Measurements from ENCODE around the gene OASL.

OASL gene

DNA sequence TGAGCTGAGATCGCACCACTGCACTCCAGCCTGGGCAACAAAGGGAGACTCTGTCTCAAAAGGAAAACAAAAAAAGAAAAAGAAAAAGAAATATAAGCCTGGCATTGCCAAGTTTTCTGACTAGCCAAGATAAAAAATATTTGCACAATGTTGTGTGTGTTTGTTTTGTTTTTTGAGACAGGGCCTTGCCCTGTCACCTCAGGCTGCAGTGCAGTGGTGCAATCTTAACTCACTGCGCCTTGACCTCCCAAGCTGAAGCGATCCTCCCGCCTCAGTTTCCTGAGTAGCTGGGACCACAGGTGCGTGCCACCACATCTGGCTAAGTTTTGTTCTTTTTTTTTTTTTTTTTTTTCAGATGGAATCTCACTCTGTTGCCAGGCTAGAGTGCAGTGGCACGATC, 17.3 kb downstream of the OASL start:
- no peak overlapping the region for H3K4me3 ChIP-seq (ENCODE audit: low read depth, low read length)
- TF ChIP-seq CTCF (conservative IDR thresholded peaks at IDR 0.05; ENCODE audit: low read depth, low read length): no peak
- DNase-seq (ENCODE audit: low read depth): no peak

DNA sequence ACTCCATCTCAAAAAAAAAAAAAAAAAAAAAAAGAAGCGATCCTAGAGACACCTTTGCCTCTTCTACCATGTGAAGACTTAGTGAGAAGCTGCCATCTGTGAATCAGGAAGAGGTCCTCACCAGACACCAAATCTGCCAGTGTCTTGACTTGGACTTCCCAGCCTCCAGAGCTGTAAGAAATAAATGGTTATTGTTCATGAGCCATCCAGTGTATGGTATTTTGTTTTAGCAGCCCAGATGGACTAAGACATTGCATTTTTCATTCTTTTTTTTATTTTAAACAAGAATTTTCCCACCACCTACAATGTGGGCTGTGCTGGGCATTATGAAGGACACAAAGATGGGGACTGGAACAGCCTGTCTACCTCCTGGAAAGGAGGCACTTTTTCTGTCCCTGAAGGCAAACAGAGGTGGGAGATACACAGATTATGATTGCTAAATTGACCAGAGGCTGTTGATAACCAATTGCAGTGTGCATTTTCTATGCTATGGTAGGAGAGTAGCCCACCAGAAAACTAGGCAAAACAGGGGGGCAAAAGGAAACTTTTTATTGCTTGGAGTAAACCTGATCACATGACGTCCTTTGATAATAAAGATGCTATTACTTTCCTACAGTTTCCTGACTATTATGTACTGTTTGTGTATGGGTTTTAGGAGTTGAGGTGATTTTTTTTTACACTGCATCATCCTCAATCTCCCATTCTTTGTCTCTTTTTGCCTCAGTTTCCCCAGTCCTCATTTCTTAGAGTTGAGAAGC, 20.0 kb downstream of the OASL start:
- no peak for TF ChIP-seq CTCF (conservative IDR thresholded peaks at IDR 0.05; ENCODE audit: low read depth, low read length)
- DNase-seq (ENCODE audit: low read depth): no peak
- H3K4me3 ChIP-seq (ENCODE audit: low read depth, low read length): no peak overlapping the region

DNA sequence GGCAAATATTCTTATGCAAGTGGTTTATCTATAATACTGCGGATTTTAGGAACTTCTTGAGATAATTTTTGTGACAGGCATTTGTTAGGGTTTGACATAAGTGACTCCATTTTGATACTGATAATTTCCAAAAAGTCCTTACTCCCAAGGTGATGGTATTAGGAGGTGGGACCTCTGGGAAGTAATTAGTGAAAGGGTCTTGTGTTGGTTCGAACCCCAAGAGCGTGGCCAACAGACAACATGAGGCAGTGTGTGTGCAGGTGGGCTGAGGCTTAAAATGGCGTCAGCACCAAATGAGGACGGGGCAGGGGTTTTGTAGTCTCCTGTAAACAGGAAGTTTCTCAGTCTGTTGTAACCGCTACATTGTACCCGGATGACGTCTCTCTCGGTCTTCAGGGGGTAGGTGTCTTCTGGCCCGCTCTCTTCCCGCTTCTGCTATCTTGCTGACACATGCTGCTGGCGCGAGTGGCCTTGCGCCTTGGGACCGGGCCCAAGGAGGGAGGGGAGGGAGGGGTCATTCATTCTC, 21.0 kb downstream of the OASL start:
- TF ChIP-seq CTCF (conservative IDR thresholded peaks at IDR 0.05; ENCODE audit: low read depth, low read length): no peak
- H3K4me3 ChIP-seq (ENCODE audit: low read depth, low read length): no peak overlapping the region

GRCh38 chr12:121015825-121016766, 22.9 kb downstream of the OASL start, which contains the start of gene C12orf43:
C12orf43 (minus strand) TSS chr12:121016487; CDS start chr12:121016474, 13 bp downstream.
- peak; percentile 91 for DNase-seq (ENCODE audit: low read depth)
- H3K4me3 ChIP-seq (ENCODE audit: low read depth, low read length): peak within 1 kb of the TSS; percentile 97
- TF ChIP-seq CTCF (conservative IDR thresholded peaks at IDR 0.05; ENCODE audit: low read depth, low read length): no peak

More for the DNA sequence above, 21.0 kb downstream of the OASL start:
- DNase-seq (ENCODE audit: low read depth): no peak

GRCh38 chr12:121013715-121014114, 25.3 kb downstream of the OASL start:
- H3K4me3 ChIP-seq (ENCODE audit: low read depth, low read length): no peak overlapping the region
- TF ChIP-seq CTCF (conservative IDR thresholded peaks at IDR 0.05; ENCODE audit: low read depth, low read length): peak; percentile 3
- no peak for DNase-seq (ENCODE audit: low read depth)

- DNase-seq (ENCODE audit: low read depth): no peak
- TF ChIP-seq CTCF (conservative IDR thresholded peaks at IDR 0.05; ENCODE audit: low read depth, low read length): no peak
Measured at GRCh38 chr12:121011820-121012219, 27.2 kb downstream of the OASL start.

More at GRCh38 chr12:121011820-121012219, 27.2 kb downstream of the OASL start:
- no peak overlapping the region for H3K4me3 ChIP-seq (ENCODE audit: low read depth, low read length)
